Measurements from ENCODE around the gene PRKAG3. TPM values are rescaled to one million over a fixed set of nuclear protein-coding genes. Genes with fewer than 3 reads are reported as not detected.

The PRKAG3 gene
- total RNA-seq, 2 experiments from 2014 or later, result not detected

GRCh38 chr2:218792433-218792832 is 39.2 kb downstream of the PRKAG3 start:
- ChIA-PET CTCF (no interaction called here), POLR2A (no interaction called here)
- Mint-ChIP-seq H3K27me3 (ENCODE audit: low read depth) (peaks cover 45% of the 10 kb centered on the region), H3K36me3 (ENCODE audit: low read depth) (no peaks in the 10 kb centered on the region), H3K27ac (no peak overlapping the region), H3K4me3 (no peak overlapping the region), H3K4me1 (ENCODE audit: low read depth) (no peaks in the 10 kb centered on the region), H3K9me3 (ENCODE audit: insufficient read depth) (no peaks in the 10 kb centered on the region)
- no peak for ATAC-seq
- no peak for DNase-seq

- Mint-ChIP-seq H3K27me3 (ENCODE audit: low read depth) (peaks cover 37% of the 10 kb centered on the region), H3K27ac (no peak overlapping the region), H3K9me3 (ENCODE audit: insufficient read depth) (no peaks in the 10 kb centered on the region), H3K4me3 (no peak overlapping the region), H3K4me1 (ENCODE audit: low read depth) (no peaks in the 10 kb centered on the region), H3K36me3 (ENCODE audit: low read depth) (no peaks in the 10 kb centered on the region)
- no peak for DNase-seq
- no peak for ATAC-seq
- CTCF ChIA-PET, result interaction anchor here (1.4 kb wide), 1 partner anchor 109 kb away, joined by 3 read pairs; no protein-coding TSS in a partner anchor
- POLR2A ChIA-PET, result no interaction called here
These were observed 42.9 kb downstream of the PRKAG3 start for GRCh38 chr2:218788529-218789255.

- POLR2A ChIA-PET, result no interaction called here
- DNase-seq (no peak), ATAC-seq (no peak)
- peaks cover 49% of the 10 kb centered on the region for H3K27me3 Mint-ChIP-seq (ENCODE audit: low read depth)
- no peaks in the 10 kb centered on the region for H3K9me3 Mint-ChIP-seq (ENCODE audit: insufficient read depth)
- CTCF ChIA-PET, result interaction anchor here (1.3 kb wide), 1 partner anchor 61 kb away, joined by 4 read pairs; no protein-coding TSS in a partner anchor
- no peak overlapping the region for H3K4me3 Mint-ChIP-seq
- H3K27ac Mint-ChIP-seq, result no peak overlapping the region
- peaks cover 4% of the 10 kb centered on the region for H3K4me1 Mint-ChIP-seq (ENCODE audit: low read depth)
- no peaks in the 10 kb centered on the region for H3K36me3 Mint-ChIP-seq (ENCODE audit: low read depth)
These were observed 45.5 kb downstream of the PRKAG3 start for GRCh38 chr2:218786133-218786532.

- peaks cover 4% of the 10 kb centered on the region for H3K4me1 Mint-ChIP-seq (ENCODE audit: low read depth)
- DNase-seq, result no peak
- no peaks in the 10 kb centered on the region for H3K36me3 Mint-ChIP-seq (ENCODE audit: low read depth)
- H3K4me3 Mint-ChIP-seq, result no peak overlapping the region
- no peak for ATAC-seq
- H3K27ac Mint-ChIP-seq, result no peak overlapping the region
- CTCF ChIA-PET, result interaction anchor here (1.3 kb wide), 1 partner anchor 62 kb away, joined by 4 read pairs; no protein-coding TSS in a partner anchor
- no peaks in the 10 kb centered on the region for H3K9me3 Mint-ChIP-seq (ENCODE audit: insufficient read depth)
- H3K27me3 Mint-ChIP-seq (ENCODE audit: low read depth), result peaks cover 54% of the 10 kb centered on the region
- POLR2A ChIA-PET, result no interaction called here
These were observed 46.5 kb downstream of the PRKAG3 start for GRCh38 chr2:218785103-218785502.

- ChIA-PET POLR2A (no interaction called here), CTCF (interaction anchor here (0.9 kb wide), 1 partner anchor 64 kb away, joined by 4 read pairs; no protein-coding TSS in a partner anchor)
- DNase-seq, result no peak
- Mint-ChIP-seq H3K9me3 (ENCODE audit: insufficient read depth) (no peaks in the 10 kb centered on the region), H3K36me3 (ENCODE audit: low read depth) (no peaks in the 10 kb centered on the region), H3K4me1 (ENCODE audit: low read depth) (peaks cover 4% of the 10 kb centered on the region), H3K27ac (no peak overlapping the region), H3K4me3 (no peak overlapping the region), H3K27me3 (ENCODE audit: low read depth) (peaks cover 53% of the 10 kb centered on the region)
- ATAC-seq, result no peak
These were observed 47.9 kb downstream of the PRKAG3 start for GRCh38 chr2:218783688-218784087.

- ChIA-PET POLR2A (no interaction called here), CTCF (interaction anchor here (0.7 kb wide), 2 partner anchors 9 to 110 kb away, joined by 3 to 4 read pairs; no protein-coding TSS in a partner anchor)
- ATAC-seq (no peak), DNase-seq (no peak)
- Mint-ChIP-seq H3K27ac (no peak overlapping the region), H3K4me1 (ENCODE audit: low read depth) (peaks cover 4% of the 10 kb centered on the region), H3K4me3 (no peak overlapping the region), H3K27me3 (ENCODE audit: low read depth) (peaks cover 50% of the 10 kb centered on the region), H3K9me3 (ENCODE audit: insufficient read depth) (no peaks in the 10 kb centered on the region), H3K36me3 (ENCODE audit: low read depth) (no peaks in the 10 kb centered on the region)
These were observed 49.1 kb downstream of the PRKAG3 start for GRCh38 chr2:218782528-218782844.

- no peak within 1 kb of the TSS for H3K4me3 Mint-ChIP-seq
- peaks cover 4% of the 10 kb centered on the region for H3K4me1 Mint-ChIP-seq (ENCODE audit: low read depth)
- H3K27ac Mint-ChIP-seq, result no peak within 1 kb of the TSS
- peaks cover 50% of the 10 kb centered on the region for H3K27me3 Mint-ChIP-seq (ENCODE audit: low read depth)
- DNase-seq, result no peak
- no peaks in the 10 kb centered on the region for H3K9me3 Mint-ChIP-seq (ENCODE audit: insufficient read depth)
- ATAC-seq, result peak; percentile 67
- H3K36me3 Mint-ChIP-seq (ENCODE audit: low read depth), result peaks cover 3% of the 10 kb centered on the region
- ChIA-PET POLR2A (no interaction called here), CTCF (interaction anchor here (0.7 kb wide), 2 partner anchors 9 to 110 kb away, joined by 3 to 4 read pairs; no protein-coding TSS in a partner anchor)
These were observed 49.7 kb downstream of the PRKAG3 start, which contains the start of gene CYP27A1 for GRCh38 chr2:218781691-218782527. Gene CYP27A1, plus strand, starts transcription at chr2:218782147. Its CDS starts 36 bp downstream, at chr2:218782183.

GRCh38 chr2:218780851-218781690 is 50.5 kb downstream of the PRKAG3 start:
- ChIA-PET POLR2A (no interaction called here), CTCF (no interaction called here)
- no peak overlapping the region for H3K4me3 Mint-ChIP-seq
- H3K9me3 Mint-ChIP-seq (ENCODE audit: insufficient read depth), result peaks cover 3% of the 10 kb centered on the region
- no peak overlapping the region for H3K27ac Mint-ChIP-seq
- peaks cover 50% of the 10 kb centered on the region for H3K27me3 Mint-ChIP-seq (ENCODE audit: low read depth)
- H3K4me1 Mint-ChIP-seq (ENCODE audit: low read depth), result peaks cover 4% of the 10 kb centered on the region
- ATAC-seq (no peak), DNase-seq (no peak)
- peaks cover 3% of the 10 kb centered on the region for H3K36me3 Mint-ChIP-seq (ENCODE audit: low read depth)

- ATAC-seq (no peak), DNase-seq (no peak)
- ChIA-PET CTCF (no interaction called here), POLR2A (no interaction called here)
- Mint-ChIP-seq H3K27me3 (ENCODE audit: low read depth) (peaks cover 44% of the 10 kb centered on the region), H3K36me3 (ENCODE audit: low read depth) (peaks cover 3% of the 10 kb centered on the region), H3K4me1 (ENCODE audit: low read depth) (peaks cover 4% of the 10 kb centered on the region), H3K4me3 (no peak overlapping the region), H3K9me3 (ENCODE audit: insufficient read depth) (peaks cover 4% of the 10 kb centered on the region), H3K27ac (no peak overlapping the region)
These were observed 51.6 kb downstream of the PRKAG3 start for GRCh38 chr2:218780046-218780445.

- POLR2A ChIA-PET, result no interaction called here
- no peak for ATAC-seq
- Mint-ChIP-seq H3K9me3 (ENCODE audit: insufficient read depth) (peaks cover 4% of the 10 kb centered on the region), H3K27me3 (ENCODE audit: low read depth) (peaks cover 26% of the 10 kb centered on the region), H3K36me3 (ENCODE audit: low read depth) (peaks cover 3% of the 10 kb centered on the region), H3K4me1 (ENCODE audit: low read depth) (peaks cover 4% of the 10 kb centered on the region), H3K4me3 (no peak overlapping the region), H3K27ac (no peak overlapping the region)
- DNase-seq, result no peak
- CTCF ChIA-PET, result no interaction called here
These were observed 54.2 kb downstream of the PRKAG3 start for GRCh38 chr2:218777276-218777990.

- POLR2A ChIA-PET, result no interaction called here
- peaks cover 3% of the 10 kb centered on the region for H3K36me3 Mint-ChIP-seq (ENCODE audit: low read depth)
These were observed 55.1 kb downstream of the PRKAG3 start for GRCh38 chr2:218776488-218776887.

More at GRCh38 chr2:218776488-218776887, 55.1 kb downstream of the PRKAG3 start:
- no peak for DNase-seq
- no peak for ATAC-seq
- H3K27me3 Mint-ChIP-seq (ENCODE audit: low read depth), result peaks cover 23% of the 10 kb centered on the region
- H3K27ac Mint-ChIP-seq, result no peak overlapping the region
- peaks cover 4% of the 10 kb centered on the region for H3K9me3 Mint-ChIP-seq (ENCODE audit: insufficient read depth)
- H3K4me1 Mint-ChIP-seq (ENCODE audit: low read depth), result peaks cover 4% of the 10 kb centered on the region
- CTCF ChIA-PET, result interaction anchor here (1.2 kb wide), 1 partner anchor 71 kb away, joined by 3 read pairs; no protein-coding TSS in a partner anchor
- no peak overlapping the region for H3K4me3 Mint-ChIP-seq

All from activated CD8-positive, alpha-beta T cell treated with anti-CD3 and anti-CD28 coated beads, Interleukin-2, amount 10 ng/mL, durations not matched to agents 7 days and 5 days (primary cell).